ENCODE measurements around the gene RDH14.

DNA sequence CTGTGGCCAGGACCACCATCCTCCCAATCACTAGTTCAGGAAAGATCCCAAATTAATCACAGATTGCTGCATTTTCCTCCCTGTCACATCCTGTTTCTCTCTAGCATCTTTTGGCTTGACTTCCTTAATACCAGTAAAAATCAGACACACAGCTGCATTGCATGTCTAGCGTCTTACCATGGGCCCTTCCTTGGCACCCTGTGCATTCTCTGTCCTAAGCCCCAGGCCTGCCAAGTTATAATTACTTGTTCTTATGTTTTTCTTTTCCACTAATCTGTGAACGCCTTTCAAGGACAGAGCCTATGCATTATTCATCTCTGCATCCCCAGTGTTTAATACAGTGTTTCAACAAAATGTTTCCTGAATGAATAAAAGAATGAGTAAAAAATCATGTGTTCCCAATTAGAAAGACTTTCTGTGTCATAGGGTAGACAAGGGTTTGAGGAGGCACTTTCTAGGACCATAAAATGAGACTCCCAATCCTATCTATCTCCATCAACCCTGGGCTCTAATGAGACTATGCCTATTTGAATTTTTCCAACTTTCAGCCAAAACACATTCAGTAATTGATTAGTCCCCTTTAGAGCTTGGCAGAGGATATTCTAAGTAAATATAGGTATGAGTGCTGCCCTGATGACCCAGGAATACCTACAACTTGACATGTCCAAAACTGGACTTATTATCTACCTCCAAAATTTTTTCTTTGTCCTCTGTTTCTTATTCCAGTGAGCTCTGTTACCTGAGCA, 39.2 kb upstream of the RDH14 start:
- TF ChIP-seq, protein P1, sequence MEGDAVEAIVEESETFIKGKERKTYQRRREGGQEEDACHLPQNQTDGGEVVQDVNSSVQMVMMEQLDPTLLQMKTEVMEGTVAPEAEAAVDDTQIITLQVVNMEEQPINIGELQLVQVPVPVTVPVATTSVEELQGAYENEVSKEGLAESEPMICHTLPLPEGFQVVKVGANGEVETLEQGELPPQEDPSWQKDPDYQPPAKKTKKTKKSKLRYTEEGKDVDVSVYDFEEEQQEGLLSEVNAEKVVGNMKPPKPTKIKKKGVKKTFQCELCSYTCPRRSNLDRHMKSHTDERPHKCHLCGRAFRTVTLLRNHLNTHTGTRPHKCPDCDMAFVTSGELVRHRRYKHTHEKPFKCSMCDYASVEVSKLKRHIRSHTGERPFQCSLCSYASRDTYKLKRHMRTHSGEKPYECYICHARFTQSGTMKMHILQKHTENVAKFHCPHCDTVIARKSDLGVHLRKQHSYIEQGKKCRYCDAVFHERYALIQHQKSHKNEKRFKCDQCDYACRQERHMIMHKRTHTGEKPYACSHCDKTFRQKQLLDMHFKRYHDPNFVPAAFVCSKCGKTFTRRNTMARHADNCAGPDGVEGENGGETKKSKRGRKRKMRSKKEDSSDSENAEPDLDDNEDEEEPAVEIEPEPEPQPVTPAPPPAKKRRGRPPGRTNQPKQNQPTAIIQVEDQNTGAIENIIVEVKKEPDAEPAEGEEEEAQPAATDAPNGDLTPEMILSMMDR (IDR thresholded peaks at IDR 0.05; ENCODE audit: low read depth, low read length) = no peak
- TF ChIP-seq POLR2A (IDR thresholded peaks at IDR 0.05; ENCODE audit: extremely low read depth, insufficient read length) = no peak
- TF ChIP-seq, protein P2, sequence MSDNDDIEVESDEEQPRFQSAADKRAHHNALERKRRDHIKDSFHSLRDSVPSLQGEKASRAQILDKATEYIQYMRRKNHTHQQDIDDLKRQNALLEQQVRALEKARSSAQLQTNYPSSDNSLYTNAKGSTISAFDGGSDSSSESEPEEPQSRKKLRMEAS (IDR thresholded peaks at IDR 0.05; ENCODE audit: low read depth, low read length) = no peak
- TF ChIP-seq MYC (IDR thresholded peaks at IDR 0.05; ENCODE audit: low read depth, low read length) = no peak

All from NB4 (cell line).